Measurements from ENCODE around the gene SMCO2. TPM values are rescaled to one million over a fixed set of nuclear protein-coding genes. Genes with fewer than 3 reads are reported as not detected.

The SMCO2 gene
- total RNA-seq, 1 donor from 2014 or later = not detected

DNA sequence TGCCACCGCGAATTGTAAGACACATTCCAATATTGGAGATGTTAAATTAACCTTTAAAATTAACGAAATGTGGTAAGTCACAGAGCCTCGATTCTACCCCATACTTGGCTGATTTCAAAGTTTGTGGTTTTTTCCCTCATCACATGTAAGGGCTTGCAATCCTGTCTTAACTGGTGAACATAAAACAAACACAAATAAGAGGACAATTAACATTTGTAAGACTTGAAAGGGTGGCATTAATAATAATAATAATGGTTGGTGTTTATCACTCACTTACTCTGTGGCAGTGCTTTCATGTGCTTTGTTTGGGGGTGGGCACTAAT, 104.1 kb downstream of the SMCO2 start:
- H3K27ac ChIP-seq = peak overlapping the region; percentile 64
- no peak for DNase-seq (ENCODE audit: extremely low spot score in 2 of 2)
- peaks cover 96% of the 10 kb centered on the region for H3K4me1 ChIP-seq
- H3K9me3 ChIP-seq = no peaks in the 10 kb centered on the region
- H3K4me3 ChIP-seq = no peak overlapping the region
- no peaks in the 10 kb centered on the region for H3K36me3 ChIP-seq
- TF ChIP-seq POLR2AphosphoS5 (IDR thresholded peaks at IDR 0.05; ENCODE audit: insufficient read depth in 1 of 2, low read depth in 1 of 2) = no peak
- TF ChIP-seq POLR2A (IDR thresholded peaks at IDR 0.05) = no peak
- TF ChIP-seq, protein P1, sequence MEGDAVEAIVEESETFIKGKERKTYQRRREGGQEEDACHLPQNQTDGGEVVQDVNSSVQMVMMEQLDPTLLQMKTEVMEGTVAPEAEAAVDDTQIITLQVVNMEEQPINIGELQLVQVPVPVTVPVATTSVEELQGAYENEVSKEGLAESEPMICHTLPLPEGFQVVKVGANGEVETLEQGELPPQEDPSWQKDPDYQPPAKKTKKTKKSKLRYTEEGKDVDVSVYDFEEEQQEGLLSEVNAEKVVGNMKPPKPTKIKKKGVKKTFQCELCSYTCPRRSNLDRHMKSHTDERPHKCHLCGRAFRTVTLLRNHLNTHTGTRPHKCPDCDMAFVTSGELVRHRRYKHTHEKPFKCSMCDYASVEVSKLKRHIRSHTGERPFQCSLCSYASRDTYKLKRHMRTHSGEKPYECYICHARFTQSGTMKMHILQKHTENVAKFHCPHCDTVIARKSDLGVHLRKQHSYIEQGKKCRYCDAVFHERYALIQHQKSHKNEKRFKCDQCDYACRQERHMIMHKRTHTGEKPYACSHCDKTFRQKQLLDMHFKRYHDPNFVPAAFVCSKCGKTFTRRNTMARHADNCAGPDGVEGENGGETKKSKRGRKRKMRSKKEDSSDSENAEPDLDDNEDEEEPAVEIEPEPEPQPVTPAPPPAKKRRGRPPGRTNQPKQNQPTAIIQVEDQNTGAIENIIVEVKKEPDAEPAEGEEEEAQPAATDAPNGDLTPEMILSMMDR (IDR thresholded peaks at IDR 0.05) = no peak
- intact Hi-C loops (cut with DNase I) = no loop called here
- no peaks in the 10 kb centered on the region for H3K27me3 ChIP-seq

DNA sequence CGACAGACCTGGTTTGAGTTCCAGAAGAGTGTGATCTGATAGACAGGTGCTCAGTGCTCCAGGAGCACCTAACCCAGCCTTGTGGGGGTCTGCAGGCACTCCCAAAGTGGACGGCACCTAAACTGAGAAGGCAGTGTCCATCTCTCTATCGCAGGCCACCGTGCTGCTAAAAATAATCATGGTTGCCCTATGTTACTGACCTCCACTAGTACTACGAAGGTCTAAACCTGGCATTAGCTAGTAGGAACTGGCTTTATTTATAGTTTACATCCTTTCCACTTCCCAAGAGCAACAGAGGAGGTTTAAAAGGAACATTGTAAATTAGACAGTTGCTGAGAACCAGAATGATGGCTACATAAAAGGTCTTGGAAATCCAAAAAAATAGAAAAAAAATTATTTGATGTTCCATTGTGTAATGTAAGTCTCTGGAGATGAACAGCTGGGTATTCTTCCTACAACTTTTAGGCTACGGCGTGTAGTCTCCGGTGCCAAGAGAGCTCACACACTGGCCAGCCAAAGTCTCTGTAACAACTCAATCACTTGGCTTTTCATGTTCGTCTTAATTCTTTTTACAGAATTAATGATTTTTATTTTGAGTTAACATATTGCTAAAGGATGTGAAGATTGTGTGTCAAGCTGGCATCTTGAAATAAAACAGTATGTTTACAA, 104.8 kb downstream of the SMCO2 start:
- no peak for DNase-seq (ENCODE audit: extremely low spot score in 2 of 2)
- Histone ChIP-seq H3K27me3 (no peaks in the 10 kb centered on the region), H3K36me3 (no peaks in the 10 kb centered on the region), H3K4me1 (peaks cover 96% of the 10 kb centered on the region), H3K27ac (peak overlapping the region; percentile 64), H3K9me3 (no peaks in the 10 kb centered on the region), H3K4me3 (no peak overlapping the region)
- peak in 1 of 2 donors; percentile 33 for TF ChIP-seq POLR2AphosphoS5 (IDR thresholded peaks at IDR 0.05; ENCODE audit: insufficient read depth in 1 of 2, low read depth in 1 of 2)
- no peak for TF ChIP-seq POLR2A (IDR thresholded peaks at IDR 0.05)
- intact Hi-C loops (cut with DNase I) = no loop called here

Other genes starting within 250 kb of the SMCO2 start
- gene STK38L, start 202.4 kb upstream of the SMCO2 start, total RNA-seq = 52.8 TPM
- gene BMAL2, start 113.9 kb upstream of the SMCO2 start, total RNA-seq = 9.8 TPM
- 101 TPM for gene PPFIBP1, start 77.5 kb downstream of the SMCO2 start, total RNA-seq
- gene REP15, start 249.7 kb downstream of the SMCO2 start, total RNA-seq = not detected